H1 (cell line): Measurements from ENCODE around the gene COPZ1.

Experiments used
- CEBPB ChIP-seq: IDR thresholded peaks from 2 replicates; pipeline ENCODE4 v1.6.1; 2012; ENCODE audit warnings: low read depth, low read length
- CHD2 ChIP-seq: IDR thresholded peaks from 2 replicates; pipeline ENCODE4 v1.6.1; 2012; ENCODE audit warnings: low read length, improper control_type of control experiment
- HDAC2 ChIP-seq, 2 experiments: fragments of 300-600 bp in 1 of 2; sonication (generic) in 1 of 2; IDR thresholded peaks; 2 replicates each; pipeline ENCODE4 v1.6.1; 2011 to 2012; ENCODE audit warnings: low read depth in 2 of 2, low read length in 2 of 2, mild to moderate bottlenecking in 2 of 2, moderate library complexity in 2 of 2, borderline replicate concordance in 1 of 2, inconsistent platforms in 1 of 2
- JUN ChIP-seq: IDR thresholded peaks from 2 replicates; pipeline ENCODE4 v1.6.1; 2011; ENCODE audit warnings: low read depth, mild to moderate bottlenecking, improper control_type of control experiment, low read length
- PHF8 ChIP-seq: fragments of 200-600 bp; sonication (generic); conservative IDR thresholded peaks from 2 replicates; pipeline ENCODE4 v1.7.1; 2012; ENCODE audit warnings: low read depth, mild to moderate bottlenecking, inconsistent platforms, low read length, moderate library complexity
- POLR2A ChIP-seq, 2 experiments: IDR thresholded peaks; 1 replicate in 1 of 2; 2 replicates in 1 of 2; pipeline ENCODE4 v1.6.1; 2011; ENCODE audit warnings: low read depth in 2 of 2, low read length in 2 of 2, mild to moderate bottlenecking in 2 of 2; ENCODE audit errors: control extremely low read depth in 1 of 2
- POLR2AphosphoS5 ChIP-seq: IDR thresholded peaks from 2 replicates; pipeline ENCODE4 v1.6.1; 2011; ENCODE audit warnings: low read depth, low read length
- RAD21 ChIP-seq, 2 experiments: IDR thresholded peaks in 1 of 2; conservative IDR thresholded peaks in 1 of 2; 2 replicates each; pipeline ENCODE4 v1.6.1; 2011; ENCODE audit warnings: low read depth in 2 of 2, low read length in 2 of 2, improper control_type of control experiment in 1 of 2, inconsistent platforms in 1 of 2, mild to moderate bottlenecking in 1 of 2, moderate library complexity in 1 of 2
- RFX5 ChIP-seq: IDR thresholded peaks from 2 replicates; pipeline ENCODE4 v1.6.1; 2011; ENCODE audit warnings: low read depth, low read length, improper control_type of control experiment, borderline replicate concordance
- TAF7 ChIP-seq: optimal IDR thresholded peaks from 2 replicates; pipeline ENCODE3; 2011; ENCODE audit warnings: low read depth, mild to moderate bottlenecking, inconsistent platforms, low read length, moderate library complexity, borderline replicate concordance
- TEAD4 ChIP-seq: IDR thresholded peaks from 2 replicates; pipeline ENCODE4 v1.6.1; 2012; ENCODE audit warnings: low read depth, low read length, inconsistent platforms, mixed read lengths
- TF ChIP-seq, protein P1 (sequence below), 3 experiments: IDR thresholded peaks; 1 replicate in 2 of 3; 2 replicates in 1 of 3; pipeline versions ENCODE4 v1.5.1 to v1.6.1; 2011; ENCODE audit warnings: low read length in 3 of 3, mild to moderate bottlenecking in 3 of 3, inconsistent platforms in 2 of 3, low read depth in 1 of 3, moderate library complexity in 1 of 3; ENCODE audit not compliant: insufficient read depth in 1 of 3; ENCODE audit errors: control extremely low read depth in 1 of 3

DNA sequence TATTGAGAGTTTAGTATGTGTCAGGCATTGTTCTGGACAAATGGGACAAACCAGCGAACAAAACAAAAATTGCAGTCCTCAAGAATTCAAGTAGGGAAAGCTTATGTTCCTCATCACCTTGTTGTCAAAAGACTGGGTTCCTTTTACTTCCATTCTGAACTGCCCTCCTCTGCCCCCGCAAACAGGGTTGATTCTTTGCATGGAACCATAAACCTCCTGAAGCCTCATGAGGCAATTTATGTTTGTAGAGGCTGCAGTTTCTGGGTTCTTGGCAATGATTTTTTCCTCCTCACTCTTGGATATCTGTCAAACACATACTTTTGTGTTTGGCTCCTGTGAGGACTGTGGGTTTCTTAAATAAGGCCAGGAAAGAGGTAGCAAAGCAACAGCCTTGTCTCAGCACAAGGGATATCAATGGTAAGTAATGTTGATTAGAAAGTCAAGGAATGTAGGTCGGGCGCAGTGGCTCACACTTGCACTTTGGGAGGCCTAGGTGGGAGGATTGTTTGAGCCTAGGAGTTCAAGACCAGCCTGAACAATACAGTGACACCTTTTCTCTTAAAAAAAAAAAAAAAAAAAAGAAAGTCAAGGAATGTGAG, 13.9 kb downstream of the COPZ1 start:
- TF ChIP-seq RAD21 (IDR thresholded peaks at IDR 0.05 in 1 of 2, conservative IDR thresholded peaks at IDR 0.05 in 1 of 2; ENCODE audit: low read depth in 2 of 2, low read length in 2 of 2) (no peak), TEAD4 (no peak), PHF8 (no peak), JUN (no peak), CHD2 (no peak), POLR2A (IDR thresholded peaks at IDR 0.05; ENCODE audit: control extremely low read depth in 1 of 2, low read depth in 2 of 2, low read length in 2 of 2) (no peak), POLR2AphosphoS5 (no peak), CEBPB (no peak), HDAC2 (IDR thresholded peaks at IDR 0.05; ENCODE audit: borderline replicate concordance in 1 of 2, low read depth in 2 of 2, low read length in 2 of 2) (no peak), TAF7 (no peak), RFX5 (no peak)
- TF ChIP-seq, protein P1, sequence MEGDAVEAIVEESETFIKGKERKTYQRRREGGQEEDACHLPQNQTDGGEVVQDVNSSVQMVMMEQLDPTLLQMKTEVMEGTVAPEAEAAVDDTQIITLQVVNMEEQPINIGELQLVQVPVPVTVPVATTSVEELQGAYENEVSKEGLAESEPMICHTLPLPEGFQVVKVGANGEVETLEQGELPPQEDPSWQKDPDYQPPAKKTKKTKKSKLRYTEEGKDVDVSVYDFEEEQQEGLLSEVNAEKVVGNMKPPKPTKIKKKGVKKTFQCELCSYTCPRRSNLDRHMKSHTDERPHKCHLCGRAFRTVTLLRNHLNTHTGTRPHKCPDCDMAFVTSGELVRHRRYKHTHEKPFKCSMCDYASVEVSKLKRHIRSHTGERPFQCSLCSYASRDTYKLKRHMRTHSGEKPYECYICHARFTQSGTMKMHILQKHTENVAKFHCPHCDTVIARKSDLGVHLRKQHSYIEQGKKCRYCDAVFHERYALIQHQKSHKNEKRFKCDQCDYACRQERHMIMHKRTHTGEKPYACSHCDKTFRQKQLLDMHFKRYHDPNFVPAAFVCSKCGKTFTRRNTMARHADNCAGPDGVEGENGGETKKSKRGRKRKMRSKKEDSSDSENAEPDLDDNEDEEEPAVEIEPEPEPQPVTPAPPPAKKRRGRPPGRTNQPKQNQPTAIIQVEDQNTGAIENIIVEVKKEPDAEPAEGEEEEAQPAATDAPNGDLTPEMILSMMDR (IDR thresholded peaks at IDR 0.05; ENCODE audit: control extremely low read depth in 1 of 3, insufficient read depth in 1 of 3, low read depth in 1 of 3, low read length in 3 of 3) = no peak
